RWPE2 (cell line): ENCODE measurements around the gene GLYR1.

Experiments used
- ATAC-seq: fragments of 200-7000 bp; cut with Tn5 transposase; 3 replicates; pipeline ENCODE4 v1.9.1; 2021; ENCODE audit warnings: low read depth
- DNase-seq: peaks from one replicate; pipeline ENCODE4 v3.0.0-alpha.2; 2020; ENCODE audit warnings: low spot score
- H3K27ac ChIP-seq: fragments of 450-650 bp; 2 replicates; pipeline ENCODE4 v1.5.1; 2017; ENCODE audit warnings: mild to moderate bottlenecking; ENCODE audit not compliant: poor library complexity, severe bottlenecking
- H3K27me3 ChIP-seq: fragments of 250-450 bp; sonication (Bioruptor Pico); 2 replicates; pipeline ENCODE4 v1.5.1; 2021; ENCODE audit warnings: mild to moderate bottlenecking, moderate library complexity; ENCODE audit not compliant: insufficient read depth, poor library complexity, severe bottlenecking
- H3K36me3 ChIP-seq: fragments of 250-450 bp; sonication (Bioruptor Pico); 2 replicates; pipeline ENCODE4 v1.5.1; 2020; ENCODE audit warnings: low read depth, mild to moderate bottlenecking, moderate library complexity
- H3K4me1 ChIP-seq: fragments of 250-450 bp; sonication (Bioruptor Pico); 2 replicates; pipeline ENCODE4 v1.5.1; 2021; ENCODE audit warnings: mild to moderate bottlenecking, moderate library complexity; ENCODE audit not compliant: insufficient read depth, poor library complexity, severe bottlenecking
- H3K4me3 ChIP-seq: fragments of 250-450 bp; sonication (Bioruptor Pico); 2 replicates; pipeline ENCODE4 v1.5.1; 2021; ENCODE audit warnings: mild to moderate bottlenecking, moderate library complexity; ENCODE audit not compliant: severe bottlenecking
- H3K9me3 ChIP-seq: fragments of 250-450 bp; sonication (Bioruptor Pico); 2 replicates; pipeline ENCODE4 v1.5.1; 2021; ENCODE audit warnings: mild to moderate bottlenecking, moderate library complexity; ENCODE audit not compliant: severe bottlenecking
- TF ChIP-seq, protein P1 (sequence below): fragments of 450-650 bp; IDR thresholded peaks from one replicate; pipeline ENCODE4 v1.5.1; 2017; ENCODE audit warnings: mild to moderate bottlenecking, moderate library complexity; ENCODE audit not compliant: poor library complexity, severe bottlenecking

Gene GLYR1

DNA sequence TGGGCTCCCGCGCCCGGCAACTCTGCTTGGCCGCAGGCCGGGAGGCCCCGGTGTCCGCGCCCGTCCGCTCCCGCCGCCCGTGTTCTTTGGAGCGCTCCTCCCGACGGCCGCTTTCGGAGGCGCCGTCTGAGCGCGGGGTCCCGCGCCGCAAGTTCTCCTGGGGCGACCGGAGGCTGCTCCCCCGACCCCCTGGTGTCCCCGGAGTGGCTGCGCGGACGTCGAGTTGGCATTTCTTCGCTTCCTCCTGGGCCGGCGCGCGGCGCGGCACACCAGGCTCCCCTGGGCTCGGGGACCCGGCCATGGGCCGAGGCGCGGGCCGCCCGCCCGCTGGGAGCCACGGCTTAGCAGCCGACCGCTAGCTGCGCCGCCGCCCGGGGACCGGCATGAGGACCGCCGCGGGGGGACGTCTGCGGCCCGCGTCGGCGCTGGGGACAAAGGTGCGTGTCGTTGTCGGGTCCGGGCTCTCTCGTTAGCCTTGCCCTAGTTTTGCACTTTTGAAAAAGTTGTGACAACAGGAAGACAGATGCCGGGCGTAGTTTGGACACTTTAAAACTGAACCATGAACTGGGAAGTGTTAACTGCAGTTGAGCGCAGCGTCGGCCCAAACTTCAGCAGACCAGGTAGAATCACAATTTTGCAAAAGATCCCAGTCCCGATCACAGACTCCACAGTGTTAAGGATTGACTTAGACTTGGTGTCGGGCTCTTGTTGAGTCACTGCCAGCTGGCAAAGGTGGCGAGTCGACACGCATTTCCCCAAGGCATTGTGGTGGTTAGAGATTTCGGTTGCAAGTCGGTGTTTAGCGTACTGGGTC, 893 bp upstream of the GLYR1 start:
- Histone ChIP-seq H3K4me3 (peak overlapping the region; percentile 82), H3K27ac (peak overlapping the region; percentile 81)
- ATAC-seq, result peak; percentile 38

DNA sequence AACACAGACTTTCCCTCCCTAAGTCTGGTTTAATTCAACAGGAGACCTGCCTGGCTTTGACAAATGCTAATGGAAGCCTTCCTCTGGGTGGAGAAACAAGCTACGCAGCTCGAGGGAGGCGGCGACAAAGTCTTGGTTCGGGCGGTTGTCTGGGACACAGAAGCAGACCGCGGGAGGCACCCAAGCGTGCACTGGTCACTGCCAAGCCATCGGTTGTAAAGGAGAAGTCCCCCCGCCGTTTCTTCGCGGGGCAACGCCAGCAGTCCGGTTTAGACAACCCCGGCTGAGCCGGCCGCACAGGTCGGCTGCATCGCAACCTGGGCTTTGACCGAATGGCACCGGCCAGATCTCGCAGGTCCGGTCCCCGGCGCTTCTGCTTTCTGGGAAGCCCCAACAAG, 586 bp downstream of the GLYR1 start:
- peak overlapping the region; percentile 82 for H3K4me3 ChIP-seq
- H3K36me3 ChIP-seq, result peaks cover 46% of the 10 kb centered on the region
- ATAC-seq, result peak; percentile 28
- H3K27ac ChIP-seq, result peak overlapping the region; percentile 81
- DNase-seq, result no peak
- H3K4me1 ChIP-seq, result peaks cover 18% of the 10 kb centered on the region
- H3K9me3 ChIP-seq, result no peaks in the 10 kb centered on the region
- no peaks in the 10 kb centered on the region for H3K27me3 ChIP-seq
- TF ChIP-seq, protein P1, sequence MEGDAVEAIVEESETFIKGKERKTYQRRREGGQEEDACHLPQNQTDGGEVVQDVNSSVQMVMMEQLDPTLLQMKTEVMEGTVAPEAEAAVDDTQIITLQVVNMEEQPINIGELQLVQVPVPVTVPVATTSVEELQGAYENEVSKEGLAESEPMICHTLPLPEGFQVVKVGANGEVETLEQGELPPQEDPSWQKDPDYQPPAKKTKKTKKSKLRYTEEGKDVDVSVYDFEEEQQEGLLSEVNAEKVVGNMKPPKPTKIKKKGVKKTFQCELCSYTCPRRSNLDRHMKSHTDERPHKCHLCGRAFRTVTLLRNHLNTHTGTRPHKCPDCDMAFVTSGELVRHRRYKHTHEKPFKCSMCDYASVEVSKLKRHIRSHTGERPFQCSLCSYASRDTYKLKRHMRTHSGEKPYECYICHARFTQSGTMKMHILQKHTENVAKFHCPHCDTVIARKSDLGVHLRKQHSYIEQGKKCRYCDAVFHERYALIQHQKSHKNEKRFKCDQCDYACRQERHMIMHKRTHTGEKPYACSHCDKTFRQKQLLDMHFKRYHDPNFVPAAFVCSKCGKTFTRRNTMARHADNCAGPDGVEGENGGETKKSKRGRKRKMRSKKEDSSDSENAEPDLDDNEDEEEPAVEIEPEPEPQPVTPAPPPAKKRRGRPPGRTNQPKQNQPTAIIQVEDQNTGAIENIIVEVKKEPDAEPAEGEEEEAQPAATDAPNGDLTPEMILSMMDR, result no peak

More for the DNA sequence above, 893 bp upstream of the GLYR1 start:
- H3K27me3 ChIP-seq, result no peaks in the 10 kb centered on the region
- peaks cover 29% of the 10 kb centered on the region for H3K4me1 ChIP-seq
- H3K9me3 ChIP-seq, result no peaks in the 10 kb centered on the region
- TF ChIP-seq, protein P1, result no peak
- peaks cover 40% of the 10 kb centered on the region for H3K36me3 ChIP-seq
- DNase-seq, result no peak

DNA sequence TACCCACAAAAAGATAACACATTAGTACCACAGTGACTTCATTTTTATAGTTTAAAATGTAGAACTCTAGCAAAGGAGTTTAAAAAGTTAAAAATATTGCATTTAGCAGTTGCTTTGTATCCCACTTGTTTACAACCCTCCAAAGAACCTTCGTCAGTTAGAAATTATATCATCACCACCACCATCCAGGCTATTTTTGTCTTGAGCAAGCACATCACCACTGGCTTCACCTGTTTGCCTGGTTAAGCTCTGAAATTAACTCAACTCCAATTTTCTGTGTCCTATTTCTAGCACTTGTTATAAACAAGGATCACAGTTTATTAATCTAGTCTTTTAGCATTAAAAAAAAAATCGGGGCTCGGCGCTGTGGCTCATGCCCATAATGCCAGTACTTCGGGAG, 6.1 kb downstream of the GLYR1 start:
- no peak overlapping the region for H3K4me3 ChIP-seq
- H3K36me3 ChIP-seq, result peaks cover 87% of the 10 kb centered on the region
- TF ChIP-seq, protein P1, result no peak

DNA sequence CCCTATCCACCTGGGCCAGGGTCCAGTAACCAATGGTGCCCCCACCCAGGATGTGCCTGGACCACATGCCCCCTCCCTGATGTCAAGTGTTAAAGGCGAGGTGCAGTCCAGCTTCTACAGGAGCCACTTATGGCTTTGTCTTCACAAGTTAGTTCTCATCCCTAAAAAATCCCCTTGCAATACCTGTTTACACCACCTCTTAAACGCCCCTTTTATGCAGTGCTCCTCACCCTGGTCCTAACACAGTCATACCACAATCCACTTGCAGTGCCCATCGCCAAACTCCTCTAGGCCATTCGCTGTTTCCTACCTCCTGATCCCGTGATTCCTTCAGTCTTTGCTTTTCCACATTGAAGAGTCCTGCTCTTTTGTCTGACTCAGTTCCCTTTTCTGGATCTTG, 7.1 kb downstream of the GLYR1 start:
- Histone ChIP-seq H3K9me3 (no peaks in the 10 kb centered on the region), H3K27ac (no peak overlapping the region), H3K4me1 (no peaks in the 10 kb centered on the region), H3K27me3 (no peaks in the 10 kb centered on the region), H3K4me3 (no peak overlapping the region), H3K36me3 (peaks cover 88% of the 10 kb centered on the region)
- TF ChIP-seq, protein P1, result no peak
- no peak for ATAC-seq
- DNase-seq, result no peak

More for the DNA sequence above, 6.1 kb downstream of the GLYR1 start:
- DNase-seq, result no peak
- Histone ChIP-seq H3K27me3 (no peaks in the 10 kb centered on the region), H3K4me1 (peaks cover 5% of the 10 kb centered on the region), H3K9me3 (no peaks in the 10 kb centered on the region), H3K27ac (no peak overlapping the region)
- ATAC-seq, result no peak
